Astrocyte (in vitro differentiated cells and primary cell): ENCODE results near the gene MSANTD7.

Source experiments
- EZH2 ChIP-seq: IDR thresholded peaks from 2 replicates; pipeline ENCODE4 v1.6.1; 2012; ENCODE audit warnings: mild to moderate bottlenecking, low read length, inconsistent platforms; ENCODE audit not compliant: insufficient read depth
- TF ChIP-seq, protein P1 (sequence below): IDR thresholded peaks from 2 replicates; pipeline ENCODE4 v1.5.1; 2011; ENCODE audit warnings: low read depth, mild to moderate bottlenecking, inconsistent platforms, low read length, moderate library complexity; ENCODE audit not compliant: insufficient read depth

DNA sequence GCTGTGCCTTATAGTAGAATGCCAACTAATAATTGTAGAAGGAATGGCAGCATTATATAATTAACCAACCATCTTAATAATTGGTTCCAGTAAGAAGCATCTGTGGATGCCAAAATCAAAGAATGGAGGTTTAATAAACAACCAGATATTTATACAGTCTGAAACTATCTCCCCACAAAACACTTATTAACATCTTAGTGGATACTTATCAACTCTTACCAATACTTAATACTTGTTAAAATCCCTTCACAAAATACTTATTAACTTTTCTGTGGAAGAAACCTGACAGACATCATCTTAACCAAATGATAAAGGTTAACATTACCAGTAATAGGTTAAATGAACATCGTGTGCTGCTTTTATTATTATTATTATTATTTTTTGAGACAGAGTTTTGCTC, 34.3 kb upstream of the MSANTD7 start:
- TF ChIP-seq, protein P1, sequence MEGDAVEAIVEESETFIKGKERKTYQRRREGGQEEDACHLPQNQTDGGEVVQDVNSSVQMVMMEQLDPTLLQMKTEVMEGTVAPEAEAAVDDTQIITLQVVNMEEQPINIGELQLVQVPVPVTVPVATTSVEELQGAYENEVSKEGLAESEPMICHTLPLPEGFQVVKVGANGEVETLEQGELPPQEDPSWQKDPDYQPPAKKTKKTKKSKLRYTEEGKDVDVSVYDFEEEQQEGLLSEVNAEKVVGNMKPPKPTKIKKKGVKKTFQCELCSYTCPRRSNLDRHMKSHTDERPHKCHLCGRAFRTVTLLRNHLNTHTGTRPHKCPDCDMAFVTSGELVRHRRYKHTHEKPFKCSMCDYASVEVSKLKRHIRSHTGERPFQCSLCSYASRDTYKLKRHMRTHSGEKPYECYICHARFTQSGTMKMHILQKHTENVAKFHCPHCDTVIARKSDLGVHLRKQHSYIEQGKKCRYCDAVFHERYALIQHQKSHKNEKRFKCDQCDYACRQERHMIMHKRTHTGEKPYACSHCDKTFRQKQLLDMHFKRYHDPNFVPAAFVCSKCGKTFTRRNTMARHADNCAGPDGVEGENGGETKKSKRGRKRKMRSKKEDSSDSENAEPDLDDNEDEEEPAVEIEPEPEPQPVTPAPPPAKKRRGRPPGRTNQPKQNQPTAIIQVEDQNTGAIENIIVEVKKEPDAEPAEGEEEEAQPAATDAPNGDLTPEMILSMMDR: no peak
- no peak for TF ChIP-seq EZH2
